Measurements from ENCODE around the gene METRNL. TPM values are rescaled to one million over a fixed set of nuclear protein-coding genes. Genes with fewer than 3 reads are reported as not detected.

The METRNL gene
- polyA plus RNA-seq, 3 donors: 13.1 to 133 (median 29.8) TPM

- H3K4me3 ChIP-seq (replicated peaks in 1 of 3; ENCODE audit: low read depth in 2 of 3, low read length in 3 of 3): no peak overlapping the region
- Mint-ChIP-seq H3K27me3 (ENCODE audit: low read depth in 3 of 3) (peaks cover 6 to 14% (median 8%) of the 10 kb centered on the region in 3 donors), H3K4me1 (peaks cover 22% of the 10 kb centered on the region), H3K4me3 (no peak overlapping the region), H3K27ac (peak overlapping the region in 1 of 7 donors; percentile 6), H3K9me3 (peaks cover 0 to 1% (median 0%) of the 10 kb centered on the region in 7 donors), H3K36me3 (peaks cover 54 to 78% of the 10 kb centered on the region in 2 donors)
- no peaks in the 10 kb centered on the region for H3K9me3 ChIP-seq (replicated peaks in 1 of 2; ENCODE audit: control insufficient read depth in 1 of 2, insufficient read depth in 1 of 2, low read length in 2 of 2)
- WGBS (ENCODE audit: insufficient coverage): 97% methylated on average over 22 of the region's 22 CpGs
- H3K9ac ChIP-seq (ENCODE audit: insufficient read depth, low read length, poor library complexity, severe bottlenecking): no peak overlapping the region
- peaks cover 0 to 8% of the 10 kb centered on the region in 2 donors for H3K27me3 ChIP-seq (ENCODE audit: control insufficient read depth in 2 of 2, insufficient read depth in 2 of 2, low read length in 2 of 2)
- TF ChIP-seq, protein P1, sequence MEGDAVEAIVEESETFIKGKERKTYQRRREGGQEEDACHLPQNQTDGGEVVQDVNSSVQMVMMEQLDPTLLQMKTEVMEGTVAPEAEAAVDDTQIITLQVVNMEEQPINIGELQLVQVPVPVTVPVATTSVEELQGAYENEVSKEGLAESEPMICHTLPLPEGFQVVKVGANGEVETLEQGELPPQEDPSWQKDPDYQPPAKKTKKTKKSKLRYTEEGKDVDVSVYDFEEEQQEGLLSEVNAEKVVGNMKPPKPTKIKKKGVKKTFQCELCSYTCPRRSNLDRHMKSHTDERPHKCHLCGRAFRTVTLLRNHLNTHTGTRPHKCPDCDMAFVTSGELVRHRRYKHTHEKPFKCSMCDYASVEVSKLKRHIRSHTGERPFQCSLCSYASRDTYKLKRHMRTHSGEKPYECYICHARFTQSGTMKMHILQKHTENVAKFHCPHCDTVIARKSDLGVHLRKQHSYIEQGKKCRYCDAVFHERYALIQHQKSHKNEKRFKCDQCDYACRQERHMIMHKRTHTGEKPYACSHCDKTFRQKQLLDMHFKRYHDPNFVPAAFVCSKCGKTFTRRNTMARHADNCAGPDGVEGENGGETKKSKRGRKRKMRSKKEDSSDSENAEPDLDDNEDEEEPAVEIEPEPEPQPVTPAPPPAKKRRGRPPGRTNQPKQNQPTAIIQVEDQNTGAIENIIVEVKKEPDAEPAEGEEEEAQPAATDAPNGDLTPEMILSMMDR (IDR thresholded peaks at IDR 0.05): no peak
- no peak overlapping the region for H3K27ac ChIP-seq (ENCODE audit: low read depth in 1 of 2, low read length in 2 of 2)
- H4K20me1 ChIP-seq (ENCODE audit: insufficient read depth, low read length): peaks cover 95% of the 10 kb centered on the region
- no peak for DNase-seq
- H3K36me3 ChIP-seq (replicated peaks in 1 of 2; ENCODE audit: control insufficient read depth in 1 of 2, insufficient read depth in 2 of 2, low read length in 2 of 2): peaks cover 63 to 74% of the 10 kb centered on the region in 2 donors
- H3K4me1 ChIP-seq (ENCODE audit: control insufficient read depth in 1 of 2, insufficient read depth in 2 of 2, low read length in 2 of 2): peaks cover 15 to 26% of the 10 kb centered on the region in 2 donors
- intact Hi-C loops (cut with micrococcal nuclease): loop anchor here in 1 of 2 donors (5.0 kb wide), 1 partner anchor 126 kb away; no protein-coding TSS in a partner anchor
- H3K4me2 ChIP-seq (replicated peaks; ENCODE audit: extremely low read depth, low read length, poor library complexity, severe bottlenecking): no peak overlapping the region
- H3K79me2 ChIP-seq (ENCODE audit: insufficient read depth, low read length): peaks cover 45% of the 10 kb centered on the region
- H2AFZ ChIP-seq (ENCODE audit: insufficient read depth, low read depth, low read length, poor library complexity, severe bottlenecking): no peak overlapping the region
These were observed 13.5 kb downstream of the METRNL start for GRCh38 chr17:83092931-83093330.

DNA sequence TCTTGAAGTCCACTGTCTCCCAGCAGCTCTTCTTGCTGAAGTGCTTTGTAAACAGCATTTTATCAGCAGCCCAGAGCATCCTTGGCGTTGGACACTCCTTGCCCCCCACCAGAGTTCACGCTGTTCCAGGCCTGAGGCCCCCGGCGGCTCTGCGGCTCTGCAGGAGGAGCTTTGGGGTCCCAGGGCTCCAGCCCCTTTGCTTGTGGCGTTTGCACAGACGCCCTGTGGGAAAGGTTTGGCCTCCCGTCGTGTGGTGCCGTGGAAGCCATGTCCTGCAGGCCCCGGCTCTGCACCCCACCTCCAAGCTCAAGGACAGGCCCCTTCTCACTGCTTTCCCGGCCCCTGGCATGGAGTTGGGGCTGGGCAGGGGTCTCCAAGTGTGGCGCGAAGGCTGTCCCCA lies 14.1 kb downstream of the METRNL start:
- DNase-seq: no peak
- Mint-ChIP-seq H3K36me3 (peaks cover 51 to 73% of the 10 kb centered on the region in 2 donors), H3K27me3 (ENCODE audit: low read depth in 3 of 3) (peaks cover 11 to 20% (median 14%) of the 10 kb centered on the region in 3 donors), H3K4me3 (no peak overlapping the region), H3K9me3 (peaks cover 0 to 1% (median 0%) of the 10 kb centered on the region in 7 donors), H3K4me1 (peaks cover 21% of the 10 kb centered on the region), H3K27ac (peak overlapping the region in 4 of 7 donors; percentile 52 to 78 (median 68))
- peaks cover 0 to 14% of the 10 kb centered on the region in 2 donors for H3K27me3 ChIP-seq (ENCODE audit: control insufficient read depth in 2 of 2, insufficient read depth in 2 of 2, low read length in 2 of 2)
- no peaks in the 10 kb centered on the region for H3K9me3 ChIP-seq (replicated peaks in 1 of 2; ENCODE audit: control insufficient read depth in 1 of 2, insufficient read depth in 1 of 2, low read length in 2 of 2)
- TF ChIP-seq, protein P1 (IDR thresholded peaks at IDR 0.05): no peak
- no peak overlapping the region for H3K4me3 ChIP-seq (replicated peaks in 1 of 3; ENCODE audit: low read depth in 2 of 3, low read length in 3 of 3)
- no peak overlapping the region for H3K27ac ChIP-seq (ENCODE audit: low read depth in 1 of 2, low read length in 2 of 2)
- H3K4me1 ChIP-seq (ENCODE audit: control insufficient read depth in 1 of 2, insufficient read depth in 2 of 2, low read length in 2 of 2): peaks cover 11 to 26% of the 10 kb centered on the region in 2 donors
- H3K4me2 ChIP-seq (replicated peaks; ENCODE audit: extremely low read depth, low read length, poor library complexity, severe bottlenecking): no peak overlapping the region
- peaks cover 40% of the 10 kb centered on the region for H3K79me2 ChIP-seq (ENCODE audit: insufficient read depth, low read length)
- H2AFZ ChIP-seq (ENCODE audit: insufficient read depth, low read depth, low read length, poor library complexity, severe bottlenecking): no peak overlapping the region
- intact Hi-C loops (cut with micrococcal nuclease): loop anchor here in 1 of 2 donors (5.0 kb wide), 1 partner anchor 126 kb away; no protein-coding TSS in a partner anchor
- H3K36me3 ChIP-seq (replicated peaks in 1 of 2; ENCODE audit: control insufficient read depth in 1 of 2, insufficient read depth in 2 of 2, low read length in 2 of 2): peaks cover 60 to 72% of the 10 kb centered on the region in 2 donors
- H4K20me1 ChIP-seq (ENCODE audit: insufficient read depth, low read length): peaks cover 95% of the 10 kb centered on the region
- no peak overlapping the region for H3K9ac ChIP-seq (ENCODE audit: insufficient read depth, low read length, poor library complexity, severe bottlenecking)
- 97% methylated on average over 6 of the region's 14 CpGs for WGBS (ENCODE audit: insufficient coverage)

Data from CD14-positive monocyte (primary cell).